A673 (cell line): ENCODE measurements around the gene DNAH9. TPM values are rescaled to one million over a fixed set of nuclear protein-coding genes. Genes with fewer than 3 reads are reported as not detected.

Experiments used
- BruUV-seq: library from RNA; stranded (reverse); fragments of 400-500 nt; replicated peaks from 2 replicates; lab custom pipeline; 2021; lab: Mats Ljungman, UMichigan
- CTCF ChIA-PET: fragments of 300-600 bp; sonication (Branson Sonifier 250); formaldehyde crosslinking; loops from one replicate; lab custom pipeline; 2022; ENCODE audit warnings: antibody characterized with exemption; lab: Charles Lee
- POLR2A ChIA-PET: fragments of 300-600 bp; sonication (Branson Sonifier 250); formaldehyde crosslinking; loops from one replicate; lab custom pipeline; 2022; ENCODE audit warnings: antibody characterized with exemption; ENCODE audit not compliant: low non-redundant PET; lab: Charles Lee
- DNase-seq: peaks from one replicate; pipeline ENCODE4 v3.0.0-alpha.2; 2015; ENCODE audit warnings: low spot score
- H3K27ac ChIP-seq: fragments of 200-600 bp; sonication (generic); 2 replicates; pipeline ENCODE4 v1.5.1; 2016; ENCODE audit warnings: mixed run types, low read depth, mild to moderate bottlenecking, mixed read lengths, antibody characterized with exemption, low read length; ENCODE audit not compliant: poor library complexity, severe bottlenecking
- H3K27me3 ChIP-seq: fragments of 200-600 bp; sonication (generic); replicated peaks from 2 replicates; pipeline ENCODE4 v1.6.1; 2017; ENCODE audit warnings: mixed run types, low read depth, mild to moderate bottlenecking, mixed read lengths, antibody characterized with exemption, low read length; ENCODE audit not compliant: insufficient read depth, poor library complexity
- H3K36me3 ChIP-seq: fragments of 200-600 bp; sonication (generic); 2 replicates; pipeline ENCODE4 v1.6.1; 2016; ENCODE audit warnings: mixed run types, mild to moderate bottlenecking, mixed read lengths, antibody characterized with exemption, low read length; ENCODE audit not compliant: insufficient read depth, poor library complexity, severe bottlenecking
- H3K4me1 ChIP-seq: fragments of 200-600 bp; sonication (generic); 2 replicates; pipeline ENCODE4 v1.6.1; 2017; ENCODE audit warnings: mixed run types, mild to moderate bottlenecking, mixed read lengths, antibody characterized with exemption, low read length; ENCODE audit not compliant: insufficient read depth, poor library complexity, severe bottlenecking
- H3K4me3 ChIP-seq: fragments of 200-600 bp; sonication (generic); 2 replicates; pipeline ENCODE4 v1.5.1; 2016; ENCODE audit warnings: low read depth, mixed run types, mild to moderate bottlenecking, mixed read lengths, low read length; ENCODE audit not compliant: poor library complexity, severe bottlenecking
- H3K9me3 ChIP-seq: fragments of 200-600 bp; sonication (generic); 2 replicates; pipeline ENCODE4 v1.6.1; 2016; ENCODE audit warnings: mixed run types, low read depth, mild to moderate bottlenecking, mixed read lengths, antibody characterized with exemption, low read length; ENCODE audit not compliant: poor library complexity, severe bottlenecking
- EZH2 ChIP-seq: fragments of 200-600 bp; sonication (generic); IDR thresholded peaks from 2 replicates; pipeline ENCODE4 v1.6.1; 2017; ENCODE audit warnings: borderline replicate concordance, low read depth, mild to moderate bottlenecking, mixed read lengths, antibody characterized with exemption, low read length; ENCODE audit not compliant: poor library complexity, severe bottlenecking
- intact Hi-C: fragments of 100-400 bp; cut with micrococcal nuclease; formaldehyde crosslinking; loops from one replicate; pipeline ENCODE4 v1.10.0; 2022; ENCODE audit not compliant: unreplicated experiment
- total RNA-seq: library from RNA; stranded (reverse); gene quantifications from 2 replicates; pipeline ENCODE4 v1.2.3, GENCODE V29; 2021
- TF ChIP-seq, protein P1 (sequence below): fragments of 300-800, 200-600 bp; sonication (generic); conservative IDR thresholded peaks from 2 replicates; pipeline ENCODE4 v1.5.1; 2017; ENCODE audit warnings: low read depth, mild to moderate bottlenecking, antibody characterized with exemption, low read length, moderate library complexity, mixed read lengths

DNAH9 gene
- total RNA-seq, 1 experiment from 2014 or later = 6.6 TPM

DNA sequence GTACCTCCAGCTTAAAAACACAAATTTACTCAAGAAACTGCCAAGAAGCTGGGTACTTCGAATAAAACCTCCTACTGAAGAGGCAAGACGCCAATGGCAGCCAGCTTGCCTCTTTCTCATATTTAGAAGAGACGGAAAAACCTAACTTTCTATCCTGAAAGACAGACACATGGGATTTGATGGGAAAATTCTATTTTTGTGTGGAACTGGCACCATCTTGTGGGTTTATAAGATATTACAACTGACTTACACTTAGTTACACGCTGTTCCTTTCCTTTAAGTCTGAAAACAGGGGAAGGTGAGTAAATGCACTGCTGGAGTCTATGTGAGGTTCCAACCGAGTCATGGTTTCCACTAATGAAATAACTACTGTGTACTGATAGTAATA is 388.7 kb downstream of the DNAH9 start:
- DNase-seq = peak; percentile 69
- Histone ChIP-seq H3K27ac (no peak overlapping the region), H3K36me3 (peaks cover 49% of the 10 kb centered on the region), H3K9me3 (no peaks in the 10 kb centered on the region), H3K4me1 (peaks cover 10% of the 10 kb centered on the region), H3K27me3 (no peaks in the 10 kb centered on the region), H3K4me3 (no peak overlapping the region)
- no TSS peak for BruUV-seq
- ChIA-PET CTCF (interaction anchor here (0.8 to 1.8 kb wide), 3 partner anchors 1111 to 1340 kb away, joined by 3 to 6 read pairs (median 3); no protein-coding TSS in a partner anchor), POLR2A (interaction anchor here (0.7 kb wide), 1 partner anchor 10 kb away, joined by 4 read pairs; no protein-coding TSS in a partner anchor)
- intact Hi-C loops = loop anchor here (1.0 to 5.0 kb wide), 3 partner anchors 1108 to 1250 kb away; no protein-coding TSS in a partner anchor
- TF ChIP-seq EZH2 = no peak
- TF ChIP-seq, protein P1, sequence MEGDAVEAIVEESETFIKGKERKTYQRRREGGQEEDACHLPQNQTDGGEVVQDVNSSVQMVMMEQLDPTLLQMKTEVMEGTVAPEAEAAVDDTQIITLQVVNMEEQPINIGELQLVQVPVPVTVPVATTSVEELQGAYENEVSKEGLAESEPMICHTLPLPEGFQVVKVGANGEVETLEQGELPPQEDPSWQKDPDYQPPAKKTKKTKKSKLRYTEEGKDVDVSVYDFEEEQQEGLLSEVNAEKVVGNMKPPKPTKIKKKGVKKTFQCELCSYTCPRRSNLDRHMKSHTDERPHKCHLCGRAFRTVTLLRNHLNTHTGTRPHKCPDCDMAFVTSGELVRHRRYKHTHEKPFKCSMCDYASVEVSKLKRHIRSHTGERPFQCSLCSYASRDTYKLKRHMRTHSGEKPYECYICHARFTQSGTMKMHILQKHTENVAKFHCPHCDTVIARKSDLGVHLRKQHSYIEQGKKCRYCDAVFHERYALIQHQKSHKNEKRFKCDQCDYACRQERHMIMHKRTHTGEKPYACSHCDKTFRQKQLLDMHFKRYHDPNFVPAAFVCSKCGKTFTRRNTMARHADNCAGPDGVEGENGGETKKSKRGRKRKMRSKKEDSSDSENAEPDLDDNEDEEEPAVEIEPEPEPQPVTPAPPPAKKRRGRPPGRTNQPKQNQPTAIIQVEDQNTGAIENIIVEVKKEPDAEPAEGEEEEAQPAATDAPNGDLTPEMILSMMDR = peak; percentile 63

DNA sequence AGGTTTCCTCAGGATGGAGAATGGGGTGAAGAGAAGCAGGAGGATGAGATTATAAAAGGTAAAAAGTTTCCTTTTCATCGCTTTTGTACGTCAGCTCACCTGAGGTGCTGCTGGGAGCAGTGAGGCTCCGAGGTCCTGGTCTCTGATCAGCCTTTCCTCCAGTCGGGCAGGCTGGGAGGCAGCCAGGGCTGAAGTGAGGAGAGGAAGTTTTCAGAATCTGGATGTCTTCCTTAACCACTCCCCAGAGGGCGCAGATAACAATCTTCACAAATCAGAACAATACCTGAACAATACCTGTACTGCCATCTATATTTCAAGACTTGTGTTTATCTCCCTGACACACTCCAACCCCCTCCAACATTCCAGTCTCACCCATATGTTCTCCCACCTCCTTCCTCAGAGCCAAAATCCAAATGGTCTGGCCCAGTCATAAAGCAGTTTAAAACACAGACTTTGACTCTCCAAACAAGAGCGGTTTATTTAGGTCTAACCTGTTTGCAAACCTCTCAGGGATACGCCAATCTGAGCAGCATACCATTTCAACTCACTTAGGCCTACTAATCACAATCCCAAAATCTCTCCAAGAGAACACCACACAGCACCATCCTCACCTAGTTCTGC is 392.2 kb downstream of the DNAH9 start:
- intact Hi-C loops = no loop called here
- no peak for DNase-seq
- BruUV-seq = no TSS peak
- TF ChIP-seq EZH2 = no peak
- TF ChIP-seq, protein P1 = no peak
- ChIA-PET POLR2A (no interaction called here), CTCF (interaction anchor here (0.6 kb wide), 1 partner anchor 9 kb away, joined by 5 read pairs; no protein-coding TSS in a partner anchor)
- H3K27ac ChIP-seq = no peak overlapping the region
- peaks cover 36% of the 10 kb centered on the region for H3K36me3 ChIP-seq
- H3K4me1 ChIP-seq = peaks cover 3% of the 10 kb centered on the region
- no peak overlapping the region for H3K4me3 ChIP-seq
- no peaks in the 10 kb centered on the region for H3K27me3 ChIP-seq
- no peaks in the 10 kb centered on the region for H3K9me3 ChIP-seq

GRCh38 chr17:11991461-11991860 is 393.2 kb downstream of the DNAH9 start:
- CTCF ChIA-PET = no interaction called here
- intact Hi-C loops = no loop called here
- no peak for TF ChIP-seq EZH2
- TF ChIP-seq, protein P1 = no peak
- Histone ChIP-seq H3K27me3 (no peaks in the 10 kb centered on the region), H3K9me3 (no peaks in the 10 kb centered on the region), H3K36me3 (peaks cover 33% of the 10 kb centered on the region), H3K4me3 (no peak overlapping the region), H3K27ac (no peak overlapping the region), H3K4me1 (peaks cover 8% of the 10 kb centered on the region)
- DNase-seq = no peak
- POLR2A ChIA-PET = no interaction called here
- BruUV-seq = no TSS peak
